K562 (cell line): ENCODE data around the gene STARD13. TPM values are rescaled to one million over a fixed set of nuclear protein-coding genes. Genes with fewer than 3 reads are reported as not detected.

Experiments
- ATAC-seq: fragments of 200-7000 bp; cut with Tn5 transposase; 3 replicates; pipeline ENCODE4 v1.9.1; 2020; ENCODE audit warnings: moderate library complexity
- BruUV-seq: library from RNA; stranded (reverse); fragments of 400-500 nt; replicated peaks from 2 replicates; lab custom pipeline; 2021; lab: Mats Ljungman, UMichigan
- CTCF ChIA-PET: fragments of 300-600 bp; formaldehyde crosslinking; extraction: SDS; loops from one replicate; lab custom pipeline; 2021; ENCODE audit warnings: low intra/inter-chr PET ratio; lab: Yijun Ruan, JAX
- POLR2A ChIA-PET: fragments of 300-600, 350-650 bp; sonication (Branson Sonifier 250); formaldehyde crosslinking; extraction: SDS; loops from one replicate; lab custom pipeline; 2021; ENCODE audit warnings: antibody characterized with exemption, inconsistent platforms; lab: Yijun Ruan, JAX
- DNase-seq, 4 experiments: peaks; one replicate each; pipeline versions ENCODE4 v3.0.0 to v3.0.0-alpha.2; 2011 to 2018; ENCODE audit warnings: low spot score in 3 of 4, mixed read lengths in 3 of 4; ENCODE audit errors: extremely low read depth in 1 of 4
- FAIRE-seq: peaks from 2 replicates; lab custom pipeline; 2011; peaks lifted over from hg19 to GRCh38; lab: Jason Lieb, UNC
- H2AFZ ChIP-seq: 2 replicates; pipeline ENCODE4 v1.6.0; 2011; ENCODE audit warnings: low read depth, low read length, control low read depth, inconsistent platforms
- H3K27ac ChIP-seq: fragments of 200-600 bp; 3 replicates; pipeline ENCODE4 v1.8.0; 2011; ENCODE audit warnings: low read depth, mild to moderate bottlenecking, control low read depth, inconsistent platforms, low read length, moderate library complexity, mixed read lengths; ENCODE audit errors: extremely low read depth
- H3K27me3 ChIP-seq, 2 experiments: fragments of 300-600 bp in 1 of 2; 2 replicates in 1 of 2; 3 replicates in 1 of 2; pipeline versions ENCODE4 v1.6.0 to v1.8.0; 2011; ENCODE audit warnings: inconsistent platforms in 2 of 2, low read length in 2 of 2, mild to moderate bottlenecking in 1 of 2, mixed read lengths in 1 of 2, moderate library complexity in 1 of 2; ENCODE audit not compliant: control insufficient read depth in 2 of 2, insufficient read depth in 2 of 2
- H3K36me3 ChIP-seq: fragments of 300-600 bp; 3 replicates; pipeline ENCODE4 v1.8.0; 2011; ENCODE audit warnings: mild to moderate bottlenecking, low read length, inconsistent platforms; ENCODE audit not compliant: control insufficient read depth, insufficient read depth
- H3K4me1 ChIP-seq, 2 experiments: fragments of 200-600 bp in 1 of 2; replicated peaks in 1 of 2; 2 replicates in 1 of 2; 3 replicates in 1 of 2; pipeline versions ENCODE4 v1.5.1 to v1.8.0; 2011; ENCODE audit warnings: inconsistent platforms in 2 of 2, low read length in 2 of 2, mild to moderate bottlenecking in 1 of 2, mixed read lengths in 1 of 2, moderate library complexity in 1 of 2; ENCODE audit not compliant: control insufficient read depth in 2 of 2, insufficient read depth in 2 of 2
- H3K4me2 ChIP-seq: 2 replicates; pipeline ENCODE4 v1.6.1; 2011; ENCODE audit warnings: low read length, control low read depth, inconsistent platforms, mixed read lengths; ENCODE audit not compliant: insufficient read depth
- H3K4me3 ChIP-seq: fragments of 200-600 bp; sonication (generic), shearing (Covaris generic); 2 replicates; pipeline ENCODE4 v1.5.1; 2016; ENCODE audit warnings: control low read depth, inconsistent platforms
- H3K79me2 ChIP-seq: fragments of 200-600 bp; 3 replicates; pipeline ENCODE4 v1.8.0; 2011; ENCODE audit warnings: low read length, inconsistent platforms; ENCODE audit not compliant: control insufficient read depth, insufficient read depth
- H3K9ac ChIP-seq, 2 experiments: 2 replicates each; pipeline versions ENCODE4 v1.6.0 to v1.6.1; 2011; ENCODE audit warnings: low read depth in 2 of 2, low read length in 2 of 2, control low read depth in 1 of 2, inconsistent platforms in 1 of 2, mild to moderate bottlenecking in 1 of 2, mixed read lengths in 1 of 2; ENCODE audit not compliant: insufficient read depth in 1 of 2
- H3K9me1 ChIP-seq: one replicate; pipeline ENCODE4 v1.6.0; 2011; ENCODE audit warnings: inconsistent platforms, mild to moderate bottlenecking, low read length, moderate library complexity; ENCODE audit not compliant: control insufficient read depth, insufficient read depth
- H3K9me3 ChIP-seq: replicated peaks from 2 replicates; pipeline ENCODE4 v1.5.1; 2011; ENCODE audit warnings: low read depth, low read length, inconsistent platforms; ENCODE audit not compliant: control insufficient read depth, insufficient read depth
- H4K20me1 ChIP-seq: replicated peaks from 2 replicates; pipeline ENCODE4 v1.6.1; 2011; ENCODE audit warnings: low read length, inconsistent platforms, mixed read lengths; ENCODE audit not compliant: control insufficient read depth, insufficient read depth
- NFIC ChIP-seq: fragments of 450-650 bp; IDR thresholded peaks from 2 replicates; pipeline ENCODE4 v1.6.1; 2017; ENCODE audit warnings: mild to moderate bottlenecking, inconsistent platforms
- NFIX ChIP-seq: fragments of 250-450 bp; sonication (Bioruptor Pico); IDR thresholded peaks from 2 replicates; pipeline ENCODE4 v1.4.0; 2020; ENCODE audit warnings: low read depth, mild to moderate bottlenecking, moderate library complexity
- WGBS: fragments of 100-300 bp; shearing (Covaris generic); methylation state at CpG from one replicate; pipeline ENCODE4 v1.1.6; 2016; ENCODE audit warnings: low coverage, mixed read lengths; ENCODE audit not compliant: insufficient coverage; ENCODE audit errors: missing lambda C conversion rate; 5-methylcytosine and 5-hydroxymethylcytosine counted together
- in situ Hi-C: fragments of 300-500 bp; cut with MboI; formaldehyde crosslinking; loops from 4 replicates; pipeline ENCODE4 v1.15.0; 2018; ENCODE audit warnings: inconsistent platforms, mixed read lengths
- intact Hi-C: fragments of 100-400 bp; cut with micrococcal nuclease; formaldehyde crosslinking; loops from 2 replicates; pipeline ENCODE4 v1.14.2; 2022
- polyA plus RNA-seq, 8 experiments: library from polyadenylated mRNA; depleted of rRNA in 4 of 8; stranded (reverse) in 5 of 8; unstranded in 3 of 8; fragments of >200 nt; fragmentation: Nextera tagmentation in 2 of 8; fragmentation: Illumina TruSeq in 1 of 8; extraction: Ambion mirVana in 2 of 8; extraction: Trizol in 1 of 8; gene quantifications; 2 replicates each; pipeline versions ENCODE4 v1.2.1 to v1.2.3, GENCODE V29; 2011 to 2014; ENCODE audit warnings: inconsistent platforms in 1 of 8, missing spikeins in 1 of 8
- total RNA-seq, 7 experiments: library from RNA; depleted of rRNA in 6 of 7; stranded (reverse); fragments of >200 nt in 6 of 7; fragmentation: Illumina TruSeq in 2 of 7; extraction: Trizol in 2 of 7; gene quantifications; 2 replicates each; pipeline versions ENCODE4 v1.2.1 to v1.2.3, GENCODE V29; 2011 to 2021; ENCODE audit warnings: low replicate concordance in 1 of 7
- TF ChIP-seq, protein P1 (sequence below), 2 experiments: fragments of 450-650 bp in 1 of 2; IDR thresholded peaks; 2 replicates each; pipeline ENCODE4 v1.6.1; 2011 to 2017; ENCODE audit warnings: low read depth in 2 of 2, antibody characterized with exemption in 1 of 2, borderline replicate concordance in 1 of 2, low read length in 1 of 2, mild to moderate bottlenecking in 1 of 2, mixed read lengths in 1 of 2; ENCODE audit not compliant: control insufficient read depth in 1 of 2

STARD13 gene
- total and polyA plus RNA-seq, 9 of the 15 experiments (the other 6 are each of a cell fraction or from before 2014, with no cell fraction given): 0.11 TPM; not detected in 8

DNA sequence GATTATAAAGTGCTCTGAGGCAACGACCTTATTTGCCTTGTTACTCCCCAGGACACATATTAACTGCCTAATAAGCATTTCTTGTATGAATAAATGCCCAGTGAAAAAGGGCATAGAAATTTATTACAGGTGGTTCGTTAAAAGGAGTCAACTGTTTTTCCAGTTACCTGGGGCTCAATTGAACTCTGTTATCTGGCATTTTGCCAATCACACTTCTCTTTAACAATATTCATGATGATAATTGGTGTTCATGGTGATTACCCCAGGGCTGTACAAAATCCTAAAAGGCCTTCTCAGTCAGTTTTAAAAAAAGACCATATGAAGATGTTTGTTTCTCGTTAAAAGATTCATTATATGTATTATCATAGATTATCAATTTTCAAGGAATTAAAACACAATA is 212.2 kb downstream of the STARD13 start:
- POLR2A ChIA-PET: no interaction called here
- no peak overlapping the region for H3K4me2 ChIP-seq
- no peaks in the 10 kb centered on the region for H3K79me2 ChIP-seq
- H3K4me3 ChIP-seq: no peak overlapping the region
- H3K9me3 ChIP-seq: no peaks in the 10 kb centered on the region
- in situ Hi-C loops (no loop called here), intact Hi-C loops (no loop called here)
- CTCF ChIA-PET: no interaction called here
- H3K27me3 ChIP-seq: no peaks in the 10 kb centered on the region
- no peaks in the 10 kb centered on the region for H4K20me1 ChIP-seq
- no peaks in the 10 kb centered on the region for H3K4me1 ChIP-seq
- H2AFZ ChIP-seq: no peak overlapping the region
- FAIRE-seq: no peak
- no peaks in the 10 kb centered on the region for H3K9me1 ChIP-seq
- WGBS: 0% methylated on average over 3 of the region's 3 CpGs
- H3K9ac ChIP-seq: no peak overlapping the region
- no peaks in the 10 kb centered on the region for H3K36me3 ChIP-seq
- no TSS peak for BruUV-seq
- H3K27ac ChIP-seq: no peak overlapping the region
- TF ChIP-seq, protein P1, sequence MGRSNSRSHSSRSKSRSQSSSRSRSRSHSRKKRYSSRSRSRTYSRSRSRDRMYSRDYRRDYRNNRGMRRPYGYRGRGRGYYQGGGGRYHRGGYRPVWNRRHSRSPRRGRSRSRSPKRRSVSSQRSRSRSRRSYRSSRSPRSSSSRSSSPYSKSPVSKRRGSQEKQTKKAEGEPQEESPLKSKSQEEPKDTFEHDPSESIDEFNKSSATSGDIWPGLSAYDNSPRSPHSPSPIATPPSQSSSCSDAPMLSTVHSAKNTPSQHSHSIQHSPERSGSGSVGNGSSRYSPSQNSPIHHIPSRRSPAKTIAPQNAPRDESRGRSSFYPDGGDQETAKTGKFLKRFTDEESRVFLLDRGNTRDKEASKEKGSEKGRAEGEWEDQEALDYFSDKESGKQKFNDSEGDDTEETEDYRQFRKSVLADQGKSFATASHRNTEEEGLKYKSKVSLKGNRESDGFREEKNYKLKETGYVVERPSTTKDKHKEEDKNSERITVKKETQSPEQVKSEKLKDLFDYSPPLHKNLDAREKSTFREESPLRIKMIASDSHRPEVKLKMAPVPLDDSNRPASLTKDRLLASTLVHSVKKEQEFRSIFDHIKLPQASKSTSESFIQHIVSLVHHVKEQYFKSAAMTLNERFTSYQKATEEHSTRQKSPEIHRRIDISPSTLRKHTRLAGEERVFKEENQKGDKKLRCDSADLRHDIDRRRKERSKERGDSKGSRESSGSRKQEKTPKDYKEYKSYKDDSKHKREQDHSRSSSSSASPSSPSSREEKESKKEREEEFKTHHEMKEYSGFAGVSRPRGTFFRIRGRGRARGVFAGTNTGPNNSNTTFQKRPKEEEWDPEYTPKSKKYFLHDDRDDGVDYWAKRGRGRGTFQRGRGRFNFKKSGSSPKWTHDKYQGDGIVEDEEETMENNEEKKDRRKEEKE (IDR thresholded peaks at IDR 0.05; ENCODE audit: borderline replicate concordance in 1 of 2, control insufficient read depth in 1 of 2, low read depth in 2 of 2, low read length in 1 of 2): no peak
- TF ChIP-seq NFIX (peak; percentile 54; the same call in 1 of the 2 replicates), NFIC (peak; percentile 61)
- no peak for ATAC-seq
- no peak for DNase-seq
